NOMO-1 treated with dmso at 0.1 percent for 144 hours (cell line): ENCODE measurements around the gene SH3RF3.

Experiments
- DNase-seq: peaks from one replicate; lab custom pipeline; 2025; ENCODE audit not compliant: unreplicated experiment; lab: John Stamatoyannopoulos, UW

The SH3RF3 gene

GRCh38 chr2:109403841-109404201 is 274.8 kb downstream of the SH3RF3 start:
- no peak for DNase-seq

DNA sequence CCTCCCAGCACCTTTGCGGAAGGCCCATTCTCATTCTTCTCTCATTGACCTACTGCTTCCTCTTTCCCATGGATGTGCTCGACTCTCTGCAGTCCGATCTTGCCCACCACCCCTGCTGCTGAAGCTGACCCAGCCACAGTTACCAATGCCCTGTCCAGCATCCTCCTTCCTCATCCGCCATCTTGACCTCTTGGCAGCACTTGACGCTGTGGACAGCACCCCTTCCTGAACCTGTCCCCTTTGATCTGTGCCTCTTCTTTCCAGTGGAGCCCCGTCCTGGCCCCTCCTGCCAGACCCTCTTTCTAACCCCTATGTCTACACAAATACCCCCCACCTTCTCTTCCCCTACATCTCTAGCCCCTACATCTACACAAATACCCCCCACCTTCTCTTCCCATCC is 275.7 kb downstream of the SH3RF3 start:
- DNase-seq, result no peak

- no peak for DNase-seq
Measured at GRCh38 chr2:109405873-109406272, 276.9 kb downstream of the SH3RF3 start.

DNA sequence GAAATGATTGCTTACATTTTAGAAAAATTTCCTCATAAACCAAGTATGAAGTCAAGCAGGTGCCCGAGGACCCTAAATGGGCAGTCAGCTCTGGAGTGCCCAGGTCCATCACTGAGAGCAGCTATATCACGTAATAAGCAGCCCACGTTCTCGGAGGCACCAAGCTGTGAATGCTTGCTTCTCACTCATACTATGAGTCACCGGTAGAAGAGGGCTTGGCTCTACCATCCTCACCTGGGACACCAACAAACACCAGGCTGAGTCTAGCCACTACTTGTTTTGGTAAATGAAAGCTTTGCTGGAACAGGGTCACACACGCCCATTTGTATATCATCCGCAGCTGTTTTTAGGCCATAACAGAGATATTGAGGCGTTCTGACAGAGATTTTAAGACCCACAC is 277.3 kb downstream of the SH3RF3 start:
- DNase-seq, result no peak

- no peak for DNase-seq
Measured at GRCh38 chr2:109407276-109408042, 278.5 kb downstream of the SH3RF3 start.

DNA sequence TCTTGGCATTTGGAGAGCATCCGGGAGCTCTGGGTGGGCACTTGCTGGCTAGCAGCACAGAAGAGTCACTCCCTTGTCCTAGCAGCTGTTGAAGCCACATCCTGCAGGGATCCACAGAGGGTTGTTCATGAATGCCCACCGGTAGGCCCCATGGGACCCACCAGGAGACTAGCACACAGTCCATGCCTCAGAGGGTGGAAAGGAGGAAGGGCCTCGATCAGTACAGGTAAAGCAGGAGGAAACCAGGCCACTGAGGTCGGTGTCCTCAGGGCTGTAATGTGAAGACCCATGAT is 279.0 kb downstream of the SH3RF3 start:
- DNase-seq, result no peak

DNA sequence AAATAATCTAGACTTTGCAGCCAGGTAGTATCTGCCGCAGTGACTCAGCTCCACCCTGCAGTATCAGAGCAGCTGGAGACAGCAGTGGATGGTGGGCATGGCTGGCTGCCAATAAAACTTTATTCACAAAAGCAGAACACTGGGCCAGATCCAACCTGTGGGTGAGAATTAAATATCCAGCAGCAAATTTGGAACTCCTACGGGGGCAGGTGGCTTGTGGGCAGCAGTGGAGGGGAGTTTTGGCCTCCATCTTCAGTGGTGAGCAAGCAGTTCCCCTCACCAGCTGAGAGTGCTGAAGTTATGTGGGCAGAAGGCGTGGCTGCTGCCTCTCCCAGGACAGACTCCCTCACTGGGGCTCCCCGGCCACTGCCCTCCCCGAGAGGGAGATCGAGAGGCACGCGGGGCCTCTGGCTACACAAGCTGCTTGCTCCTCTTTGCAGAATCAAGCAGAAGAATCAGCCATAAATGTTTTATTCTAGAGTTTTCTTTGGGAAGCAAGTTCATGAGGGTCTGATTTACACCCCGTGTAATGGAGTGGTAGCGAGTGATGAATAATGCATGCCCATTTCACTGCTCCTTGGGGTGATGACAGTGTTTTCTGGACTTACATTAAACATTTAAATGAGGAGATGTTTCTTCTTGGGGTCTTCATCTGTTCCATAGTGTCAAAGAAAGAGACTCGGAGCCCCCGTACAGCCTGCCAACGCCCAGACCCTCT is 280.5 kb downstream of the SH3RF3 start:
- DNase-seq, result no peak

- no peak for DNase-seq
Measured at GRCh38 chr2:109410039-109410815, 281.2 kb downstream of the SH3RF3 start.

DNA sequence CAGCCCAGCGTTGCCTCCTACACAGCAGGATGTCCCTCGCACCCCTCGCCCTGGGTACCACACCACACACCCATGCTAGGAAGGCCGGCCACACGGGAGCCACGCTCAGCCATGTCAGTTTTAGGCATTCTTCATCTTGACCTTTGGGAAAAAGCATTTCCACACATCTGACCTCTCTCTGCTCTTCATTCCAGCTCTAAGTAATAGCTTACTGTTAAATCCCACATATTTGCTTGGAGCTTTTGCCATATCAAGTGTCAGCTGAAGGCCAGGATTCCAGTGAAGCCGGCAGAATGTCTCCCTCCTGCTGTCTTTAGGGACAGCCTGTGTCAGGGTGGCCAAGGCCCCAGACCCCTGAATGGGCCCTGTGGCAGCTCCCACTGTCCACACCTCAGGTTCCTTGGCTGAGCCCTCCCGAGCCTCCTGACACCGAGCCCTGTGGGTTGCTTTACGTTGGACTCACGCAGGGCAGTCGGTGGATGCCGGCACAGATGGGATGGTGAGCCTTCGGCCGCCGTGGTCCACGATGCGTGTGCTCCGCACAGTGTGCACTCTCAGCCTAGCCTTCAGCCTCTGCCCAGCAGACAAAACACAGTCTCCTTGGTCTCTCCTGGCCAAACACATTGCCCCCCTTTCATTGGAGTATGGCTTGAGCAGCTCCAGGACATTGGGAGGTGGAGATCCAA is 282.8 kb downstream of the SH3RF3 start:
- DNase-seq, result no peak

GRCh38 chr2:109415581-109416013 is 286.6 kb downstream of the SH3RF3 start:
- DNase-seq, result no peak

GRCh38 chr2:109417701-109418335 is 288.8 kb downstream of the SH3RF3 start:
- no peak for DNase-seq

GRCh38 chr2:109418716-109419115 is 289.7 kb downstream of the SH3RF3 start:
- no peak for DNase-seq

DNA sequence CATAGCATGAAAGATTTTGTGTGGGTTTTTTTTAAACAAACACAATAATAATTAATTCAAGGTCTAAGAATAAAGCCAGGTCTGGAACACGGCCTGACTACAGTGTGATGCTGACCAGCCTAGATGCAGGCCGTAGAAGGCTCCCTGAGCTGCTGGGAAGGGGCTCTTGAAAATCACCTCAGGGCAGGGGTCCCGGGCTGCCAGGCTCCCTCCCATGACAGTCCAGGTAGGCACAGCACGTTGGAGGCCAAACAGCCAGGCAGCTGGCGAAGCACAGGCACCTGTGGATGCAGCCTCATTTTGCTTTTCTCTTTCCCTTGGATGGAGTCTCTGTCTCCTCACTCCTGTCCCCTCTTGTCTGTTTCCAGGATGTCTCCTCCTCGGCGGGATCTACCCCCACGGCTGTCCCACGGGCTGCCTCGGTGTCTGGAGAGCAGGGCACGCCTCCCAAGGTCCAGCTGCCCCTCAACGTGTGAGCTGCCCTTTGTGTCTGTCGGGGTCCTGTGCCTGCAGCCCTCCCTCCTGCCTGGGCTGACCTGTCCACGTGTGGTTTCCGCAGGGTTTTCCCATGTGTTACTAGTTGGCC is 290.3 kb downstream of the SH3RF3 start:
- DNase-seq, result no peak

GRCh38 chr2:109419960-109420370 is 291.0 kb downstream of the SH3RF3 start:
- DNase-seq, result no peak

GRCh38 chr2:109421101-109421500 is 292.1 kb downstream of the SH3RF3 start:
- no peak for DNase-seq

- DNase-seq, result no peak
Measured at GRCh38 chr2:109421642-109422041, 292.6 kb downstream of the SH3RF3 start.

- DNase-seq, result no peak
Measured at GRCh38 chr2:109422071-109422757, 293.2 kb downstream of the SH3RF3 start.

DNA sequence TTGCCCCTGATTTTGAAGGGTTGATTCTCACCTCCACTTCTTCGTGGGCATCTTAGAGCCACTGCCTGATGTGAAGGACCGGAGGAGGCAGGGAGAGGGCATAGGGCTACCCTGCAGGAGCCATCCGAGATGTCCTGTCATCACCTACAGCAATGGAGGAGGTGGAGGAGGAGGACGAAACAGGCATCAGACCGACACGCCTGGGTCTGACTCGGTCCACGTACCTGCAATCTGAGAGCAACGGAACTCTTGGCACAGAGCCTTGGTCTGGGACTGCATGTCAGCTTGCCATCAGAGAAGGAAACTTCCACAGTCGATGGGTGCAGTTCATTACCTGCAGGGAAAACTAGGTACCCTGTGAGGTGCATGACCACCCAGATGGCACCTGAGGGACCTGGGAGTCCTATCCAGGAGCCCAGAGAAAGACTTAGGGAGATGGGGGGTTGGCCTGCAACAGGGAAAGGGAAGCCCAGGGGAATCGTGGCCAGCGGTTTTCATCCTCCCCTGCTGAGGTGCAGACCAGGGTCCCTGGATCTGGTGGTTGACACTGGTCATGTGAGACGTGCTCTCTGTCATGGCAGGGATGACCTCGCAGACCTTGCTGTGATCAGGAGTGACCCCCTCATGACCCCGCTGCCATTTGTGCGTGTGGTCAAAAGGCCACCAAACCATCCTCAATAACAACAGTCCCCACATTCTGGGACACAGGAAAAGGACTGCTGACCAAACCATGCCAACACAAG is 293.9 kb downstream of the SH3RF3 start:
- DNase-seq, result no peak
